RWPE2 (cell line): ENCODE data around the gene RHOT1.
"Not testable (repeated sequence)": the region's sequence is repeated elsewhere in the genome, so short reads cannot be mapped to it uniquely, and the experiment has no call there.

Source experiments
- ATAC-seq: fragments of 200-7000 bp; cut with Tn5 transposase; 3 replicates; pipeline ENCODE4 v1.9.1; 2021; ENCODE audit warnings: low read depth
- DNase-seq: peaks from one replicate; pipeline ENCODE4 v3.0.0-alpha.2; 2020; ENCODE audit warnings: low spot score
- H3K27ac ChIP-seq: fragments of 450-650 bp; 2 replicates; pipeline ENCODE4 v1.5.1; 2017; ENCODE audit warnings: mild to moderate bottlenecking; ENCODE audit not compliant: poor library complexity, severe bottlenecking
- H3K27me3 ChIP-seq: fragments of 250-450 bp; sonication (Bioruptor Pico); 2 replicates; pipeline ENCODE4 v1.5.1; 2021; ENCODE audit warnings: mild to moderate bottlenecking, moderate library complexity; ENCODE audit not compliant: insufficient read depth, poor library complexity, severe bottlenecking
- H3K36me3 ChIP-seq: fragments of 250-450 bp; sonication (Bioruptor Pico); 2 replicates; pipeline ENCODE4 v1.5.1; 2020; ENCODE audit warnings: low read depth, mild to moderate bottlenecking, moderate library complexity
- H3K4me1 ChIP-seq: fragments of 250-450 bp; sonication (Bioruptor Pico); 2 replicates; pipeline ENCODE4 v1.5.1; 2021; ENCODE audit warnings: mild to moderate bottlenecking, moderate library complexity; ENCODE audit not compliant: insufficient read depth, poor library complexity, severe bottlenecking
- H3K4me3 ChIP-seq: fragments of 250-450 bp; sonication (Bioruptor Pico); 2 replicates; pipeline ENCODE4 v1.5.1; 2021; ENCODE audit warnings: mild to moderate bottlenecking, moderate library complexity; ENCODE audit not compliant: severe bottlenecking
- H3K9me3 ChIP-seq: fragments of 250-450 bp; sonication (Bioruptor Pico); 2 replicates; pipeline ENCODE4 v1.5.1; 2021; ENCODE audit warnings: mild to moderate bottlenecking, moderate library complexity; ENCODE audit not compliant: severe bottlenecking
- TF ChIP-seq, protein P1 (sequence below): fragments of 450-650 bp; IDR thresholded peaks from one replicate; pipeline ENCODE4 v1.5.1; 2017; ENCODE audit warnings: mild to moderate bottlenecking, moderate library complexity; ENCODE audit not compliant: poor library complexity, severe bottlenecking

The RHOT1 gene

DNA sequence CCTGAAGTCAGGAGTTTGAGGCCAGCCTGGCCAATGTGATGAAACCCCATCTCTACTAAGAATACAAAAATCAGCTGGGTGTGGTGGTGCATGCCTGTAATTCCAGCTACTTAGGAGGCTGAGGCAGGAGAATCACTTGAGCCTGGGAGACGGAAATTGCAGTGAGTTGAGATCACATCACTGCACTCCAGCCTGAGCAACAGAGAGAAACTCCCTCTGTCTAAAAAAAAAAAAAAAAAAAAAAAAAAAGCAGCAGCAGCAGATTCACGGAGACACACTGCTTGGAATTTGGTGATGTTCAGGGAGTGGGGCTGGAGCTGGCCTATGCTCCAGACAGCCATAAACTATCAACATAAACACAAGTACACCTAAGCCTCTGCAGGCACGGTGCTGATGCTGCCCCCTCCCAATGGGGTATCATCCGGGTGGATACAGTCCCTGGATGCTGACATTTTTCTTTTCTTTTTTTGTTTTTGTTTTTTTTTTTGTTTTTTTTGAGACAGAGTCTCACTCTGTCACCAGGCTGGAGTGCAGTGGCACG is 39.6 kb upstream of the RHOT1 start:
- Histone ChIP-seq H3K9me3 (no peaks in the 10 kb centered on the region), H3K27me3 (no peaks in the 10 kb centered on the region), H3K4me3 (no peak overlapping the region), H3K4me1 (no peaks in the 10 kb centered on the region), H3K27ac (no peak overlapping the region), H3K36me3 (no peaks in the 10 kb centered on the region)
- TF ChIP-seq, protein P1, sequence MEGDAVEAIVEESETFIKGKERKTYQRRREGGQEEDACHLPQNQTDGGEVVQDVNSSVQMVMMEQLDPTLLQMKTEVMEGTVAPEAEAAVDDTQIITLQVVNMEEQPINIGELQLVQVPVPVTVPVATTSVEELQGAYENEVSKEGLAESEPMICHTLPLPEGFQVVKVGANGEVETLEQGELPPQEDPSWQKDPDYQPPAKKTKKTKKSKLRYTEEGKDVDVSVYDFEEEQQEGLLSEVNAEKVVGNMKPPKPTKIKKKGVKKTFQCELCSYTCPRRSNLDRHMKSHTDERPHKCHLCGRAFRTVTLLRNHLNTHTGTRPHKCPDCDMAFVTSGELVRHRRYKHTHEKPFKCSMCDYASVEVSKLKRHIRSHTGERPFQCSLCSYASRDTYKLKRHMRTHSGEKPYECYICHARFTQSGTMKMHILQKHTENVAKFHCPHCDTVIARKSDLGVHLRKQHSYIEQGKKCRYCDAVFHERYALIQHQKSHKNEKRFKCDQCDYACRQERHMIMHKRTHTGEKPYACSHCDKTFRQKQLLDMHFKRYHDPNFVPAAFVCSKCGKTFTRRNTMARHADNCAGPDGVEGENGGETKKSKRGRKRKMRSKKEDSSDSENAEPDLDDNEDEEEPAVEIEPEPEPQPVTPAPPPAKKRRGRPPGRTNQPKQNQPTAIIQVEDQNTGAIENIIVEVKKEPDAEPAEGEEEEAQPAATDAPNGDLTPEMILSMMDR = no peak
- DNase-seq (no peak), ATAC-seq (no peak)

DNA sequence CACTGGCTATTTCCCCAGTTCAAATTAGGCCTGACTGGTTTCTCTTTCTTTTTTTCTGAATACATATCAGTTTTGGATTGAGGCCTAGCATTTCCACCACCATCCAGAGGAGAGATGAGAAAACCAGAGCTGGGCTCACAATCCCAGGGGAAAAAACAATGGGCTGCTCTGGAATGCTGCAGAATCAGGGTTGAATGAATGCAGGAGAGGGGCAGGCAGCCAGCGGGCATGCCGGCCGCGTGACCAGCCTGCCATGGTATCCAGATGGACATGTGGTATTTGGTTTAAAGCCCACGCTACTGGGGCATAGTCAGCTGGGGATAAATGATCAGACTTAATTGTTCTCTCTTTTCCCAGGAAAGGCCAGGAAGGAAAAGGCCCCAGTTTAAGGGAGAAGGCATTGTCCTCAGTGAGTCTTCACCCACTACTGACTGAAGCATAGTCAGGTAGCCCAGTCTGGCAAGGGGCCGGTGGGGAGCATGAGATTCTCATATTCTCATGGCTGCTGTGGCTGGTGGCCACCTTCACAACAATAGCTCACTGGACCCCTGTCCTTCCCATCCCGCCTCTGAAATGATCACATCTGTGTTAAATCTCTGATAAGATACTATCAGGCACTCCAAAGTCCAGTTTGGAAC is 38.7 kb upstream of the RHOT1 start:
- TF ChIP-seq, protein P1 = no peak
- Histone ChIP-seq H3K27me3 (no peaks in the 10 kb centered on the region), H3K36me3 (no peaks in the 10 kb centered on the region), H3K4me3 (no peak overlapping the region), H3K4me1 (no peaks in the 10 kb centered on the region), H3K27ac (no peak overlapping the region), H3K9me3 (no peaks in the 10 kb centered on the region)
- ATAC-seq (no peak), DNase-seq (no peak)

DNA sequence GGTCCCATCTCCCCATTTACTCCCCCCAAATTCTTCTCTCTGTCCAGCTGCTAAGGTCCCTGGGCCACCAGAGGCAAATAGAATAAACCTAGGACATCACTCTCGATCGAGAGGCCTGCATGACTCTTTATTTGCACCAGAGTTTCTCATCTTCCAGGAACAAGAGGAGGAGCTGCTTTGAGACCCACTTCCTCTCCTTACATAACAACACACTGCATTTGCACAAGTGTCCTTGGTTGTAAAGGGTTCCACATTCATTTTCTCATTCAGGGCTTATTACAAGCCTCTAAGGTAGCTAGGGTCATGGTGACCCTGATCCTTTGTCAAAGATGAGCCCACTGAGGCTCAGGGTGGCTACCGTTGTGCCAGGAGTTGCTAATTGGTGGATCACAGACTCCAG is 38.1 kb upstream of the RHOT1 start:
- H3K27ac ChIP-seq = no peak overlapping the region
- H3K27me3 ChIP-seq = no peaks in the 10 kb centered on the region
- H3K4me3 ChIP-seq = no peak overlapping the region
- no peaks in the 10 kb centered on the region for H3K9me3 ChIP-seq
- DNase-seq (no peak), ATAC-seq (no peak)
- H3K36me3 ChIP-seq = no peaks in the 10 kb centered on the region
- no peaks in the 10 kb centered on the region for H3K4me1 ChIP-seq
- TF ChIP-seq, protein P1 = no peak

DNA sequence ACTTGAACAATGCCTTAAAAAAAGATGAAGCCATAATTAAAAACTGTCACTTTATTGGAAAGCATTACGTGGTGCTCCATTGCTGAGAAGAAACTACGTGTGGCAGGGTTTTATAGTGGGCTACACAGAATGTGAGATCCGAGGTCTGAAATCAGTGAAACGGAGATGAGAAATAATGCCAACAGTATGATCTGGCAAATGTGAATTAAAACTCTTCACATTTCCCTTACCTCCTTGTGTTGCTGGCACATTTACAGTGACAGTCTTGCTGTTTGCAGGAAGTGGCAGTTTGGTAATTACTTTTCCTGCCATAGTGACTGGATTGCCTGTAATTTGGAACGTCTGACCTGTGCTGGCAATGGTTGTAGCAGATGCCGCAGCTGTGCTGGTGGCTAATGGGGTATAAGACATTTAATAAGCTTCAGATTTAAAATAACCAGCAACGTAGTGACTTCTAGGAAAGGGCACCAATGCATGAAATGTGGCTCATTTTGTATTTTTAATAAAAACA is 35.8 kb upstream of the RHOT1 start:
- not testable (repeated sequence) for DNase-seq, H3K36me3 ChIP-seq, H3K4me1 ChIP-seq, H3K27me3 ChIP-seq, H3K9me3 ChIP-seq, ATAC-seq, H3K4me3 ChIP-seq, H3K27ac ChIP-seq

DNA sequence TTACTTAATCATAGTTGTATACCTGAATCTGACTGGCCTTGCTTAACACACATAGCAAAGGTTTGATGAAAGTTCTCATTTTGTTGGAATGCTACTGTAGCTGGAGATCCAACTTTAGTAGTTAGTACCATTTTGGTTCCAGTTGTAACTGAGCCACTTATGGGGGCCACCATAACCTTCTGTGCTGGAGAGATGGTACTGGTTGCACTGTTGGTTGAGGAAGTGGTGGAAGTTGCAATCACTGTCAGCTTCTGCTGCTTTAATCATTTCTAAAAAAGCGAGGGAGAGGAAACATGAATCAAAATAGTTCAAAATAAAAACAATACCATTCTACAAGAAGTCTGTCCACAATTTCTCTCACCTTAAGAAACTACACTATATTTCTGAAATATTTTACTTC is 35.1 kb upstream of the RHOT1 start:
- not testable (repeated sequence) for H3K4me1 ChIP-seq, H3K27ac ChIP-seq, H3K9me3 ChIP-seq, H3K36me3 ChIP-seq, H3K4me3 ChIP-seq, H3K27me3 ChIP-seq, ATAC-seq, DNase-seq

DNA sequence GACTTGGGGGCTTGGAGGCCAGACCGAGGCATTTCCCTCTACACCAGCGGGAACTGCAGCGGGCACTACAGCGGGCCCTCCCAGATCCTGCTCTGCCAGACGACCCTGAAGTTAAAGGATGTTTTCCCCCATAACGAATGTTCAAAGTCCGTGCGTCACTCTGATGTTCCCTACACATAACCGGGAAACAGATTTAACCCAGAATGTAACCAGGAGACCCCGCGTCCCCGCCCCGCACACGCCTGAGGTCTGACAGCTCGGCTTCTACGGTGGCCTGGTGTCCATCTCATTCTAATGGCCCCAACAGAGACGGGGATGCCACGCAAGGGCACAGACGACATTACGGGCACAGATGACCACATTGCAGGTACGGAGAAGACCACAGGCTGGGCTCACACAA is 31.7 kb upstream of the RHOT1 start:
- TF ChIP-seq, protein P1 = no peak
- no peaks in the 10 kb centered on the region for H3K36me3 ChIP-seq
- no peak for ATAC-seq
- no peak overlapping the region for H3K27ac ChIP-seq
- DNase-seq = no peak
- H3K27me3 ChIP-seq = no peaks in the 10 kb centered on the region
- H3K4me3 ChIP-seq = no peak overlapping the region
- no peaks in the 10 kb centered on the region for H3K9me3 ChIP-seq
- H3K4me1 ChIP-seq = no peaks in the 10 kb centered on the region
